NCI-H2171 (cell line): Measurements from ENCODE around the gene ARHGAP40.

Source experiments
- DNase-seq: peaks from one replicate; lab custom pipeline; 2025; lab: John Stamatoyannopoulos, UW

ARHGAP40 gene

DNA sequence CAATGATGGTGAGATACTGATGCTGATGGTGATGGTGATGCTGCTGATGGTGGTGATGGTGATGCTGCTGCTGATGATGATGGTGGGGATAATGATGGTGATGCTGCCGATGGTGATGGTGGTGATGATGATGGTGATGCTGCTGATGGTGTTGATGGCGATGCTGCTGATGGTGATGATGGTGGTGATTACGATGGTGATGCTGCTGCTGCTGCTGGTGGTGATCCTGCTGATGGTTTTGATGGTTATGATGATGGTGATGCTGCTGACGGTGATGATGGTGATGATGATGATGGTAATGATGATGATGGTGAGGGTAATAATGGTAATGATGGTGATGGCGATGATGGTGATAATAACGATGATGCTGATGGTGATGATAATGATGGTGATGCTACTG lies 50.0 kb downstream of the ARHGAP40 start:
- no peak for DNase-seq

DNA sequence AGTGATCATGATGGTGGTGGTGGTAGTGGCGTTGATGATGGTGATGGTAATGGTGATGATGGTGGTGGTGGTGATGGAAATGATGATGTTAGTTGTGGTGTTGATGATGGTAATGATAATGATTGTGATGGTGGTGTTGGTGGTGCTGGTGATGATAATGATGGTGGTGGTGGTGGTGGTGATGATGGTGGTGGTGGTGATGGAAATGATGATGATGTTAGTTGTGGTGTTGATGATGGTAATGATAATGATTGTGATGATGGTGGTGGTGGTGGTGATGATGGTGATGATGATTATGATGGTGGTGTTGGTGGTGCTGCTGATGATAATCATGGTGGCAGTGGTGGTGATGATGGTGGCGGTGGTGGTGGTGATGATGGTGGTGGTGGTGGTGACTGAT lies 51.4 kb downstream of the ARHGAP40 start:
- DNase-seq = no peak

GRCh38 chr20:38657390-38657789 lies 55.8 kb downstream of the ARHGAP40 start:
- no peak for DNase-seq

GRCh38 chr20:38658879-38659596 lies 57.4 kb downstream of the ARHGAP40 start:
- no peak for DNase-seq

- no peak for DNase-seq
Measured at GRCh38 chr20:38659597-38659880, 57.9 kb downstream of the ARHGAP40 start.

DNA sequence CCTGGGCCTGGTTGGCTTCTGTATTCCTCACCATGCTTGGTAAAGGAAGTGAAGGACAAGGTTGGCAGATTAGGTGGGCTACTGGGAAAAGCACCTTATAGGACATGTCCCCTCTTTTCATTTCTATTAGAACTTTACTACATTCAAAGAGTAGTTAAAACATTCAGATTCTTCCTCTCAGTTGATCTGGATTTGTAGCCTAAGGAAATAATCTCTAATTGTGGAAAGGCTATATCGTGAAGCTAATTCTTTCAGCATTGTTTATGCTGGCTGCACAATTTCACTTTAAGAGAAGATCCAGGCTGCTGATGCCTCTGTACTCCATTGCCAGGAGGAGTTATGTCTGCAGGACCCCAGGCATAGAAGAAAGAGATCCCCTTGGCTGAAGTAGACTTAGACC lies 58.8 kb downstream of the ARHGAP40 start:
- DNase-seq = no peak

GRCh38 chr20:38663660-38664059 lies 62.1 kb downstream of the ARHGAP40 start:
- no peak for DNase-seq

DNA sequence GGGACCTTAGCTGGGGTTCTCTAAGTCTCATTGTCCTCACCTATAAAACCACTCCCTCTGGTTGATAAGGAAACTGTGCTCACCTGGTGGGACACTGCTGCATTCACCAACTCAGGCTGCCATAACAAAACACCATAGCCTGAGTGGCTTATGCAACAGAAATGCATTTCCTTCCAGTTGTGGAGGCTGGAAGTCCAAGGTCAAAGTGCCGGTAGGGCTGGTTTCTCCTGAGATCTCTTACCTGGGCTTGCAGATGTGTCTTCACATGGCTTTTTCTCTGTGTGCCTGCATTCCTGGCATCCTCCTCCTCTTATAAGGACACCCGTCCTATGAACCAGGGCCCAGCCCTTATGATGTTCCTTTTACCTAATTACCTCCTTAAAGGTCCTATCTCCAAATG lies 62.7 kb downstream of the ARHGAP40 start:
- no peak for DNase-seq

- DNase-seq = no peak
Measured at GRCh38 chr20:38665094-38665493, 63.5 kb downstream of the ARHGAP40 start.

DNA sequence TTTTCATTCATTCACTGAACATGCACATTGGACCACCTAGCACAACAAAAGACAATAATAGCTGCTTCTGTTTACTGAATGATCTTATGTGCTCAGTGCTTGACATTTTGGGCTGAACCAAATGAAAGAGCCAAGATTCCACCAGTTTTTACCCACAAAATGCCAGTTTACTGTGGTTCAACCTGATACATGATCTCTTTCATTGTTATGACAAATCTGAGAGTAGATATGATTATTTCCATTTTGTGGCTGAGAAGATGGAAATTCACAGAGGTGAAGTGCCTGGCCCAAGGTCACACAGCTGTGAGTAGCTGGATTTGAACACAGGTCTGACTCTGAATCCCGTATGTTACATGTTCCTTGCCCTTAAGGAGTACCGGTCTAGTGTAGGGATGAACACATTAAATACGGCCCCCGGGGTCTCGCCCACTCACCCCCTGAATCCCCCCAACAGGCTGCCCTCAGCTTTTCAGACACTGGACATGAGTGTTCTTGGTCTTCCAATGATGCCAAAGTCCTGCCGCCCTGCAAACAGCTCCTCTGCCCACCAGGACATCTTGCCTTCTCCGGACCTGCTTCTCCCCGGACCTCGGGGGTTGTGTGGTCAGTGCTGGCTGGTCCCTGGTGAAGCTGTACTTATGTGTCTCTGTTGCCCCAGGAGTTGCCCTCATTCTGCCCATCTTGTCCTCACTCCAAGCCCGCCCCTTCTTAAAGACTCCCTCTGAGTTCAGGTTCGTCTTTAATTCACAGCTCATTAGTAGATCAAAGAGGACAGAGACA lies 64.1 kb downstream of the ARHGAP40 start:
- DNase-seq = no peak

- DNase-seq = no peak
Measured at GRCh38 chr20:38667417-38667956, 65.9 kb downstream of the ARHGAP40 start.

GRCh38 chr20:38669688-38670087 lies 68.1 kb downstream of the ARHGAP40 start:
- no peak for DNase-seq

DNA sequence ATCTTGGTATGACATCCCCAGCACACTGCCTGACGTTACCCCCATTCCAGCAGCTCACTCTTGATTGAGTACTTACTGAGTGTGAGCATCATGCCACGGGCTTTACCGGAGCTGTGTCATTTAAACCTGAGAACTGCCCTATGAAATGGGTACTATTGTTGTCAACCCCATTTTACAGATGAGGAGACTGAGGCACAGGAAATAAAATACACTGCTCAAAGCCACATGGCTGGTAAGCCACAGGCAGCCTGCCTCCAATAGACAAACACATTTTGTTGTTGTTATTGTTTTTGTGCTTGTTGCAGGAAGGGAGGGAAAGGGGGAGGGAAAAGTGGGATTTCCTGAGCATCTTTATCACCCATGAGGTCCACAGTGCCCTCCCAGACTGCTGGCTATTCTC lies 69.2 kb downstream of the ARHGAP40 start:
- DNase-seq = no peak

DNA sequence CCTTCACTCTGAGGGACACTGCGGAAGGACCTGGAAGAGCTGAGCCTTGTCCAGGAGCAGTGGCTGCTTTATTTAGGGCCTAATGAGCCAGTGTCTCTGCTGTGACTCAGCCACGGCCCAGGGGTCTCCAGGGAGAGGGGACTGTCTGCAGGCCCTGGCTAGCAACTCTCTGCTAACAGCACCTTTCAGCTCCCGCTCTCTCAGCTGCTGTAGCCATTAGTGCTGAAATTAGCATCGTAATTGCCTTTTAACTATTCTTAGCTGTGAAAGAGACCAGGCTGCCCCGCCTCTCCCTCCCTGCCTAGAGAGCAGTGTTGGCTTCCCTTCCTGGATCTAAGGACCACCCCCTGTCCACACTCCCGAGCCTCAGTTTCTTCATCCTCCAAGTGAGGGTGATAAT lies 69.6 kb downstream of the ARHGAP40 start:
- DNase-seq = no peak

GRCh38 chr20:38671701-38672292 lies 70.2 kb downstream of the ARHGAP40 start:
- no peak for DNase-seq

DNA sequence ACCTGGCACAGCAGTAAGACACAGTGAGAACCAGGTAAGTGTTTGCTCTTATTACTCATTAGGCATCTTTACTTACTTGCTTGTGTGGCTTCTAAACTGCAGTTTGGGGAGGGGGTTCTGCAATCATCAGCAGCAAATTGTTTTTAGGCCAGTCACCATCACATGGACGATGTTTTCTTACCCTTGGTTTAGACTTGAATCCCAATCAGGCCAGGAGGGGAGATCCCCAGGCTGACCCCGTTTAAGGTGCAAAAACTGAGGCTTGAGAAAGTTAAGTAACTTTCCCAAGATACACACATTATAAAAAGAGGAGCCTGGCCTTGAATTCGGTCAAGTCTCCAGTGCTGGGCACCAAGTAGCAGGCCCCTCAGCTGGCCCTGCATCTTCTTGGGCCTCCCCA lies 70.9 kb downstream of the ARHGAP40 start:
- DNase-seq = no peak

- DNase-seq = no peak
Measured at GRCh38 chr20:38673261-38673660, 71.7 kb downstream of the ARHGAP40 start.

GRCh38 chr20:38673725-38674091 lies 72.1 kb downstream of the ARHGAP40 start:
- no peak for DNase-seq

DNA sequence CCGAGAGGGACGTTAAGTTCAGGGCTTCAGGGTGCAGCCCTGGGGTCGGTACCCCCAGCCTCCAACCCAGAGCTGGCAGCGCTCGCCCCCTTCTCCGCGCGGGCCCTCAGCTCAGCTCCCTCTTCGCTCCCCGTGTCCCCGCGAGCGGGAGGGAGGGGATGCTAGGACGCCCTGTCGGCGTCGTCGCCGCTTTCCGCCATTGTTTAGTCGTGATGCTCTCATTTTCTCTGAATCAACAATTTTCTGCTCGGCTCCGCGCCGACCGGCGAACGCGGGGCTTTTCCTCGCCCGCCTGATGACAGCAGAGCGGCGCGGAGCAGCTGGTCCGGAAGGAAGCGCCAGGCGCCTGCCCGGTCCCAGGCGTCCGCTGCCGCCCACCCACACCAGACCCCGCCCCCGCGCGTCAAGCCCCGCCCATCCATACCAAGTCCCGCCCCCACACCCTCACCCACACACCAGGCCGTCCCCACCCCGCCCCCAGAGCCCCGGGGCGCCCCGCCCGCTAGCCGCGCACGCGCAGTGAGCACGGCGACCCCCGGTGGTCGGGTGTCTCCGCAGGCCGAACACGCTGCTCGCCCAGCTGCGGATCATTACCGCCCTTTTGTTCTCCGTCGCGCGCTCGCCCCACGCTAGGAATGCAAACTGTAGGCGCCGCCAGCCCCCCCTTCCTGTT lies 72.6 kb downstream of the ARHGAP40 start:
- DNase-seq = peak; percentile 75

GRCh38 chr20:38674765-38675133 lies 73.1 kb downstream of the ARHGAP40 start:
- DNase-seq = no peak

GRCh38 chr20:38676576-38676975 lies 75.0 kb downstream of the ARHGAP40 start:
- no peak for DNase-seq

DNA sequence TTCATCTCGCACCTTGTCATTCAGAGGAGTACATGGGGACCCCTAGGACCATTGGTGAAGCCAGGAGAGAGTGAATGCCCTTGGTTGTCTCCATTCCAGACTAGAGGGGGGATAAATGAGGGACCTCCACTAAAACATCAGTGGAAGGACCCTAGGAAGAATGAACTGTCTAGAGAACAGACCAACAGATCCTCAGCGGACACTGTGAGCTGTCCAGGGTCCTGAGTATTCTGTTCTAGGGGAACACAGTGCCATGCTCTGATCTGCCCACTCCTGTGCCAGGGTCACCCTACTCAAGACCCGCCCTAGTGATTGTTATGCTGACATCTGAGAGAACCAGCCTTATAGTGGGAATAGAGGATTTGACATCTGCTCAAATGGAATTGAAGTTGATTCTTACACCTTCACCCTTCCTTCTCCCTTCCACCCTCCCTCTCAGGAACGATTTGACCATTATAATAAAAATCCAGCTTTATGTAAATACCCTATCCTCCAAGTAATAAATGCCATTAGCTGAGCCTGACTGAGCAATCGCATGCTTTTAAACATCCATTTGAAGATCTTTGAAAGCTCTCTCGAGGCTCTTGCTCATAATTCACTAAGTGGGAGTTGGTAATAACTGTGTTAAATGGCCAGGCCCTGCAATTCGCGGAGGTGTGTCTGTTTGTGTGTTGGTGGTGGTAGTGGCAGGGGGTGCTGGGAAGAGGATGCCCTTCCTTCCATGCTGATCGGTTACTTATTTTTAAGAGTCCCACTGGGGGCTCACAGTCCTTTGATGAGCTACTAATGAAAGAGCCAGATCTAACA lies 79.1 kb downstream of the ARHGAP40 start:
- DNase-seq = no peak
